H1 (cell line): ENCODE data around the gene CEACAM21. TPM values are rescaled to one million over a fixed set of nuclear protein-coding genes. Genes with fewer than 3 reads are reported as not detected.

ENCODE experiments used
- CTCF ChIA-PET: fragments of 300-600 bp; sonication (Branson Sonifier 250); formaldehyde crosslinking; loops from one replicate; lab custom pipeline; 2021; ENCODE audit not compliant: partially characterized antibody; lab: Charles Lee
- POLR2A ChIA-PET: fragments of 300-600 bp; sonication (Branson Sonifier 250); formaldehyde crosslinking; loops from one replicate; lab custom pipeline; 2021; ENCODE audit warnings: inconsistent platforms; ENCODE audit not compliant: partially characterized antibody; lab: Charles Lee
- DNase-seq, 2 experiments: peaks; one replicate each; pipeline versions ENCODE4 v3.0.0 to v3.0.0-alpha.2; 2010 to 2022; ENCODE audit warnings: low spot score in 2 of 2, low read depth in 1 of 2, mixed read lengths in 1 of 2
- FAIRE-seq: peaks from 2 replicates; lab custom pipeline; 2011; peaks lifted over from hg19 to GRCh38; lab: Jason Lieb, UNC
- H2AFZ ChIP-seq: 2 replicates; pipeline ENCODE4 v1.8.1; 2012; ENCODE audit warnings: low read length, inconsistent platforms
- H2AK5ac ChIP-seq: 2 replicates; pipeline ENCODE4 v1.6.1; 2013; ENCODE audit warnings: low read depth, low read length
- H2BK120ac ChIP-seq: replicated peaks from 2 replicates; pipeline ENCODE3; 2013; ENCODE audit warnings: low read depth, low read length, inconsistent platforms
- H2BK12ac ChIP-seq: 2 replicates; pipeline ENCODE4 v1.6.1; 2013; ENCODE audit warnings: low read depth, low read length
- H2BK15ac ChIP-seq: 2 replicates; pipeline ENCODE4 v1.6.1; 2013; ENCODE audit warnings: low read length
- H2BK20ac ChIP-seq: 2 replicates; pipeline ENCODE4 v1.6.1; 2013; ENCODE audit warnings: low read length
- H2BK5ac ChIP-seq: 2 replicates; pipeline ENCODE4 v1.6.1; 2013; ENCODE audit warnings: low read depth, low read length
- H3K14ac ChIP-seq: 2 replicates; pipeline ENCODE4 v1.6.1; 2013; ENCODE audit warnings: inconsistent platforms; ENCODE audit not compliant: insufficient read length
- H3K18ac ChIP-seq: 2 replicates; pipeline ENCODE4 v1.6.1; 2013; ENCODE audit warnings: low read length; ENCODE audit errors: extremely low read depth
- H3K23ac ChIP-seq: 2 replicates; pipeline ENCODE4 v1.6.1; 2013; ENCODE audit warnings: inconsistent platforms; ENCODE audit not compliant: insufficient read length
- H3K23me2 ChIP-seq: 2 replicates; pipeline ENCODE4 v1.6.1; 2013; ENCODE audit warnings: low read depth, low read length
- H3K27ac ChIP-seq: 2 replicates; pipeline ENCODE4 v1.6.1; 2011; ENCODE audit warnings: low read depth, low read length, inconsistent platforms
- H3K27me3 ChIP-seq, 4 experiments: replicated peaks in 1 of 4; 1 replicate in 1 of 4; 2 replicates in 3 of 4; pipeline versions ENCODE4 v1.6.1 to v1.8.1; 2011 to 2013; ENCODE audit warnings: low read length in 3 of 4, mild to moderate bottlenecking in 3 of 4, inconsistent platforms in 2 of 4, mixed read lengths in 2 of 4, moderate library complexity in 1 of 4; ENCODE audit not compliant: control insufficient read depth in 3 of 4, insufficient read depth in 3 of 4; ENCODE audit errors: extremely low read depth in 1 of 4
- H3K36me3 ChIP-seq, 4 experiments: 2 replicates each; pipeline versions ENCODE4 v1.6.1 to v1.8.1; 2011 to 2013; ENCODE audit warnings: mild to moderate bottlenecking in 4 of 4, low read length in 3 of 4, moderate library complexity in 2 of 4, control low read depth in 1 of 4, inconsistent platforms in 1 of 4; ENCODE audit not compliant: insufficient read depth in 4 of 4, control insufficient read depth in 2 of 4
- H3K4ac ChIP-seq: replicated peaks from 2 replicates; pipeline ENCODE3; 2013; ENCODE audit warnings: low read length, low read depth, mixed read lengths, inconsistent platforms; ENCODE audit not compliant: insufficient read length
- H3K4me1 ChIP-seq, 4 experiments: replicated peaks in 1 of 4; 1 replicate in 1 of 4; 2 replicates in 3 of 4; pipeline versions ENCODE4 v1.6.1 to v1.8.1; 2011 to 2013; ENCODE audit warnings: low read length in 3 of 4, inconsistent platforms in 2 of 4, mixed read lengths in 1 of 4; ENCODE audit not compliant: insufficient read depth in 4 of 4, control insufficient read depth in 3 of 4
- H3K4me2 ChIP-seq, 2 experiments: 2 replicates each; pipeline versions ENCODE4 v1.6.1 to v1.8.1; 2011 to 2013; ENCODE audit warnings: low read depth in 2 of 2, low read length in 2 of 2, control low read depth in 1 of 2, inconsistent platforms in 1 of 2, mild to moderate bottlenecking in 1 of 2; ENCODE audit not compliant: insufficient read depth in 1 of 2
- H3K4me3 ChIP-seq, 4 experiments: fragments of 200-600, 300-600 bp in 1 of 4; sonication (generic), shearing (Covaris generic), sonication (Bioruptor Twin) in 1 of 4; 2 replicates each; pipeline versions ENCODE4 v1.5.1 to v1.8.1; 2011 to 2016; ENCODE audit warnings: low read length in 4 of 4, low read depth in 3 of 4, control low read depth in 2 of 4, inconsistent platforms in 2 of 4, mild to moderate bottlenecking in 2 of 4, mixed read lengths in 1 of 4, moderate library complexity in 1 of 4; ENCODE audit not compliant: insufficient read depth in 2 of 4; ENCODE audit errors: extremely low read depth in 1 of 4
- H3K56ac ChIP-seq: replicated peaks from 2 replicates; pipeline ENCODE3; 2013; ENCODE audit warnings: low read depth, mild to moderate bottlenecking, mixed read lengths, low read length, inconsistent platforms; ENCODE audit not compliant: insufficient read length
- H3K79me1 ChIP-seq: 2 replicates; pipeline ENCODE4 v1.6.1; 2013; ENCODE audit warnings: low read depth, low read length, control low read depth
- H3K79me2 ChIP-seq, 2 experiments: 2 replicates each; pipeline versions ENCODE4 v1.6.1 to v1.8.1; 2012 to 2013; ENCODE audit warnings: low read length in 2 of 2, mild to moderate bottlenecking in 2 of 2, inconsistent platforms in 1 of 2; ENCODE audit not compliant: insufficient read depth in 2 of 2, control insufficient read depth in 1 of 2
- H3K9ac ChIP-seq, 4 experiments: replicated peaks in 1 of 4; 1 replicate in 1 of 4; 2 replicates in 3 of 4; pipeline versions ENCODE4 v1.6.1 to v1.8.1; 2011 to 2013; ENCODE audit warnings: low read depth in 3 of 4, low read length in 3 of 4, control low read depth in 2 of 4, mild to moderate bottlenecking in 2 of 4, moderate library complexity in 2 of 4, inconsistent platforms in 1 of 4; ENCODE audit errors: extremely low read depth in 1 of 4
- H3K9me3 ChIP-seq, 2 experiments: 2 replicates each; pipeline versions ENCODE4 v1.6.1 to v1.8.1; 2012 to 2013; ENCODE audit warnings: mild to moderate bottlenecking in 2 of 2, moderate library complexity in 2 of 2, control low read depth in 1 of 2, inconsistent platforms in 1 of 2, low read depth in 1 of 2, low read length in 1 of 2, mixed read lengths in 1 of 2; ENCODE audit not compliant: insufficient read depth in 2 of 2
- H4K20me1 ChIP-seq, 2 experiments: replicated peaks in 1 of 2; 2 replicates each; pipeline versions ENCODE3 to v1.8.1; 2011 to 2013; ENCODE audit warnings: inconsistent platforms in 2 of 2, low read length in 2 of 2, mild to moderate bottlenecking in 1 of 2; ENCODE audit not compliant: insufficient read depth in 2 of 2, control insufficient read depth in 1 of 2
- H4K5ac ChIP-seq: 2 replicates; pipeline ENCODE4 v1.6.1; 2013; ENCODE audit warnings: low read length, low read depth, mixed read lengths, inconsistent platforms; ENCODE audit not compliant: insufficient read length
- H4K8ac ChIP-seq: 2 replicates; pipeline ENCODE4 v1.8.0; 2013; ENCODE audit warnings: mild to moderate bottlenecking, moderate library complexity, low read length, inconsistent platforms; ENCODE audit not compliant: insufficient read depth; ENCODE audit errors: extremely low read depth
- H4K91ac ChIP-seq: replicated peaks from 2 replicates; pipeline ENCODE3; 2013; ENCODE audit warnings: low read length, mixed read lengths, inconsistent platforms; ENCODE audit not compliant: insufficient read length
- BACH1 ChIP-seq: IDR thresholded peaks from 2 replicates; pipeline ENCODE4 v1.6.1; 2012; ENCODE audit warnings: low read length, improper control_type of control experiment
- BRCA1 ChIP-seq: IDR thresholded peaks from 2 replicates; pipeline ENCODE4 v1.6.1; 2012; ENCODE audit warnings: low read depth, low read length, improper control_type of control experiment
- EGR1 ChIP-seq: IDR thresholded peaks from 2 replicates; pipeline ENCODE4 v1.6.1; 2011; ENCODE audit warnings: low read depth, low read length, borderline replicate concordance
- JUN ChIP-seq: IDR thresholded peaks from 2 replicates; pipeline ENCODE4 v1.6.1; 2011; ENCODE audit warnings: low read depth, mild to moderate bottlenecking, improper control_type of control experiment, low read length
- KDM4A ChIP-seq: IDR thresholded peaks from one replicate; pipeline ENCODE4 v1.7.1; 2012; ENCODE audit warnings: low read depth, mild to moderate bottlenecking, moderate library complexity, low read length, inconsistent platforms; ENCODE audit not compliant: severe bottlenecking
- NANOG ChIP-seq: IDR thresholded peaks from 2 replicates; pipeline ENCODE4 v1.6.1; 2011; ENCODE audit warnings: low read length, low read depth, mild to moderate bottlenecking, inconsistent platforms; ENCODE audit not compliant: insufficient read depth, poor library complexity, severe bottlenecking
- PHF8 ChIP-seq: fragments of 200-600 bp; sonication (generic); conservative IDR thresholded peaks from 2 replicates; pipeline ENCODE4 v1.7.1; 2012; ENCODE audit warnings: low read depth, mild to moderate bottlenecking, inconsistent platforms, low read length, moderate library complexity
- POLR2AphosphoS5 ChIP-seq: IDR thresholded peaks from 2 replicates; pipeline ENCODE4 v1.6.1; 2011; ENCODE audit warnings: low read depth, low read length
- RBBP5 ChIP-seq: IDR thresholded peaks from 2 replicates; pipeline ENCODE4 v1.7.1; 2012; ENCODE audit warnings: low read depth, mild to moderate bottlenecking, inconsistent platforms, low read length, moderate library complexity, borderline replicate concordance
- SIRT6 ChIP-seq: IDR thresholded peaks from one replicate; pipeline ENCODE4 v1.7.1; 2012; ENCODE audit warnings: low read length, inconsistent platforms
- SP4 ChIP-seq: IDR thresholded peaks from 2 replicates; pipeline ENCODE4 v1.6.1; 2012; ENCODE audit warnings: low read length, inconsistent platforms
- SRF ChIP-seq: IDR thresholded peaks from 2 replicates; pipeline ENCODE4 v1.6.1; 2011; ENCODE audit warnings: mild to moderate bottlenecking, low read depth, low read length, moderate library complexity
- TAF7 ChIP-seq: optimal IDR thresholded peaks from 2 replicates; pipeline ENCODE3; 2011; ENCODE audit warnings: low read depth, mild to moderate bottlenecking, inconsistent platforms, low read length, moderate library complexity, borderline replicate concordance
- TBP ChIP-seq: IDR thresholded peaks from 2 replicates; pipeline ENCODE4 v1.6.1; 2011; ENCODE audit warnings: low read depth, low read length, improper control_type of control experiment
- TCF12 ChIP-seq: IDR thresholded peaks from 2 replicates; pipeline ENCODE4 v1.6.1; 2011; ENCODE audit warnings: low read depth, mild to moderate bottlenecking, low read length
- WGBS, 2 experiments: shearing (Covaris generic) in 1 of 2; methylation state at CpG; one replicate each; pipeline versions ENCODE4 v1.1.6 to v1.1.7; 2013 to 2015; ENCODE audit warnings: low lambda C conversion rate in 2 of 2, mixed read lengths in 2 of 2, inconsistent platforms in 1 of 2, low coverage in 1 of 2, missing lambda C conversion rate in 1 of 2; ENCODE audit not compliant: insufficient replicate concordance in 2 of 2, insufficient coverage in 1 of 2, insufficient read length in 1 of 2; ENCODE audit errors: extremely low coverage in 1 of 2, missing lambda C conversion rate in 1 of 2; 5-methylcytosine and 5-hydroxymethylcytosine counted together
- polyA plus RNA-seq, 7 experiments: library from polyadenylated mRNA; depleted of rRNA in 3 of 7; stranded (reverse) in 5 of 7; unstranded in 2 of 7; fragments of >200 nt in 5 of 7; fragments of 200-250 nt in 2 of 7; gene quantifications; 1 replicate in 5 of 7; 2 replicates in 1 of 7; 4 replicates in 1 of 7; pipeline versions ENCODE4 v1.2.1 to v1.2.3, GENCODE V29; 2011 to 2013; ENCODE audit warnings: missing spikeins in 2 of 7, mixed read lengths in 2 of 7
- total RNA-seq: library from RNA; stranded (reverse); fragmentation: NEBNext Ultra II Directional; extraction: Animal tissue kit (Norgen Biotek cat#: 25700); gene quantifications from 2 replicates; pipeline ENCODE4 v1.2.1, GENCODE V29; 2021

Gene CEACAM21
- total and polyA plus RNA-seq, 2 of the 8 experiments (the other 6 are each of a cell fraction or from before 2014, with no cell fraction given): not detected

DNA sequence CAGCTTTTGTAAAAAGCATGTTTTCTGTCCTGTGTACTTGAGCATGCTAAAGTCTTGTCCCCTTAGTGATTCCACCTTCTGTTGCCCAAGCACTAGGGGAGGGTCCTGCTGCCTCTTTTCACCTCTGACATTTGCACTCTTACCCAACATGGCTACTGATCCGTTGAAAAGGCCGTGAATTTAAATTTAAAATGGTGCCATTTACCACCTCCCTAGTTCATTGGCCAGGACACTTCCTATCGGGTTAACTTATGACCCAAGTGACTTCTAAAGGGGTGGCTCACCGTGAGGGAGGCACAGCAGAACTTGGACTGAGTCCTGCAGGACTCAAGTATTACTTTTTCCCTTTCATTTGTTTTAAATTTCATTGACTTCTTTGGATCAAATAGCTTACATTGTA, 33.3 kb upstream of the CEACAM21 start:
- 0 out of 2 replicates have a peak overlapping the region, but pooled peaks have one; percentile 33 for H2BK15ac ChIP-seq
- H4K91ac ChIP-seq: no peak overlapping the region
- H4K5ac ChIP-seq: no peak overlapping the region
- H3K79me2 ChIP-seq: no peaks in the 10 kb centered on the region
- no peak overlapping the region for H2AK5ac ChIP-seq
- H3K9ac ChIP-seq: no peak overlapping the region
- no peak overlapping the region for H3K27ac ChIP-seq
- no peak overlapping the region for H3K56ac ChIP-seq
- no peaks in the 10 kb centered on the region for H3K36me3 ChIP-seq
- peaks cover 15 to 25% of the 10 kb centered on the region in 2 experiments; a peak in 3 of 4 replicates for H3K9me3 ChIP-seq
- no peak overlapping the region for H3K4ac ChIP-seq
- no peak overlapping the region for H3K18ac ChIP-seq
- peak overlapping the region; percentile 70; the same call in 1 of the 2 replicates for H2AFZ ChIP-seq
- WGBS, 2 experiments: 73% methylated on average over 4 of the region's 4 CpGs; no CpG with 5 or more reads in 1 of the 2 experiments
- no peaks in the 10 kb centered on the region for H4K20me1 ChIP-seq
- H3K27me3 ChIP-seq: no peaks in the 10 kb centered on the region; a peak in 1 of 7 replicates
- H3K23me2 ChIP-seq: no peaks in the 10 kb centered on the region
- no peak overlapping the region for H4K8ac ChIP-seq
- ChIA-PET CTCF (interaction anchor here (0.7 to 2.4 kb wide), 8 partner anchors 13 to 97 kb away, joined by 3 to 13 read pairs (median 4); no protein-coding TSS in a partner anchor), POLR2A (no interaction called here)
- no peak overlapping the region for H3K23ac ChIP-seq
- H2BK12ac ChIP-seq: no peak overlapping the region
- H3K14ac ChIP-seq: no peak overlapping the region
- FAIRE-seq: no peak
- no peak overlapping the region for H2BK20ac ChIP-seq
- no peaks in the 10 kb centered on the region for H3K4me1 ChIP-seq
- no peaks in the 10 kb centered on the region for H3K79me1 ChIP-seq
- no peak overlapping the region for H2BK5ac ChIP-seq
- no peak overlapping the region for H3K4me2 ChIP-seq
- no peak for DNase-seq
- H3K4me3 ChIP-seq: no peak overlapping the region
- no peak overlapping the region for H2BK120ac ChIP-seq
- TF ChIP-seq TAF7 (no peak), RBBP5 (no peak), POLR2AphosphoS5 (no peak), BACH1 (no peak), SRF (no peak), JUN (no peak), EGR1 (no peak), PHF8 (no peak), TCF12 (no peak), SP4 (no peak), KDM4A (no peak), NANOG (no peak), BRCA1 (no peak), TBP (no peak), SIRT6 (no peak)
